Sigmoid colon (tissue), 4 donors: ENCODE data around the gene WIPF3.

Experiments used
- EP300 ChIP-seq, 4 donors: sonication (generic); formaldehyde crosslinking; IDR thresholded peaks; one replicate each; pipeline ENCODE4 v1.6.1; 2017; ENCODE audit warnings: antibody characterized with exemption in 4 of 4
- POLR2A ChIP-seq, 2 donors: fragments of 450-650 bp; IDR thresholded peaks; one replicate each; pipeline ENCODE4 v1.6.1; 2016; ENCODE audit warnings: antibody characterized with exemption in 2 of 2, mild to moderate bottlenecking in 2 of 2, moderate library complexity in 2 of 2
- POLR2AphosphoS5 ChIP-seq, 4 donors: sonication (generic); formaldehyde crosslinking; IDR thresholded peaks; one replicate each; pipeline ENCODE4 v1.6.1; 2017; ENCODE audit warnings: antibody characterized with exemption in 4 of 4
- TF ChIP-seq, protein P1 (sequence below), 4 experiments: fragments of 450-650 bp in 3 of 4; fragments of 200-600 bp in 1 of 4; IDR thresholded peaks; one replicate each; pipeline ENCODE4 v1.5.1; 2016 to 2019; ENCODE audit warnings: antibody characterized with exemption in 4 of 4, mild to moderate bottlenecking in 3 of 4, moderate library complexity in 2 of 4

DNA sequence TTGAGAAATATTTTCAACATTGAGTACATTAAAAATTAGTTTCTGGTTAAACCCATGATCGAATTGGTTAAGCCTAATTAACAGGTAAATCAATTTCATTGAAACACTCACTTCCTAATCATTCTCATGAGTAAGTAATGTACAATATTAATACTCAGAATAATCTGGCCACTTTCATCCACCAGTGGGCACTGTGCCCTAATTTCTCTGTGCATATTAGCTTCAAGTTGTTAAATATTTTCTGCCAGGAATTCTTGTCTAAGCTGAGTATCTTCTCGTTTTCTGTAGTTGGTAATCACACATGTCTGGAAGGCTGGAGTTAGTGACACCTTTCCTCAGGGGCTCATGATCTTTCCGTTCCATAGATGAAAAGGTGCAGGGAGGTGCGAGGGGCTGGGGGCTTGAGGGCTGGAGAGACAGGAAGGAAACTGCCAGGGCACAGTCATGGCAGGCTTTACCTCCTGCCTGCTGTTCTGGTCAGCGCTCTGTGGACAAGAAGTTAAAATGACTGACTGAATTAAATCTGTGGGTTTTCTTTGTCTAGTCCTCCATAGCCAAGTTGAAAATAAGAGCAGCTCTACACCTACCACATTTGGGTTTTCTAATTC is 71.9 kb downstream of the WIPF3 start:
- TF ChIP-seq POLR2AphosphoS5 (IDR thresholded peaks at IDR 0.05): no peak
- TF ChIP-seq, protein P1, sequence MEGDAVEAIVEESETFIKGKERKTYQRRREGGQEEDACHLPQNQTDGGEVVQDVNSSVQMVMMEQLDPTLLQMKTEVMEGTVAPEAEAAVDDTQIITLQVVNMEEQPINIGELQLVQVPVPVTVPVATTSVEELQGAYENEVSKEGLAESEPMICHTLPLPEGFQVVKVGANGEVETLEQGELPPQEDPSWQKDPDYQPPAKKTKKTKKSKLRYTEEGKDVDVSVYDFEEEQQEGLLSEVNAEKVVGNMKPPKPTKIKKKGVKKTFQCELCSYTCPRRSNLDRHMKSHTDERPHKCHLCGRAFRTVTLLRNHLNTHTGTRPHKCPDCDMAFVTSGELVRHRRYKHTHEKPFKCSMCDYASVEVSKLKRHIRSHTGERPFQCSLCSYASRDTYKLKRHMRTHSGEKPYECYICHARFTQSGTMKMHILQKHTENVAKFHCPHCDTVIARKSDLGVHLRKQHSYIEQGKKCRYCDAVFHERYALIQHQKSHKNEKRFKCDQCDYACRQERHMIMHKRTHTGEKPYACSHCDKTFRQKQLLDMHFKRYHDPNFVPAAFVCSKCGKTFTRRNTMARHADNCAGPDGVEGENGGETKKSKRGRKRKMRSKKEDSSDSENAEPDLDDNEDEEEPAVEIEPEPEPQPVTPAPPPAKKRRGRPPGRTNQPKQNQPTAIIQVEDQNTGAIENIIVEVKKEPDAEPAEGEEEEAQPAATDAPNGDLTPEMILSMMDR (IDR thresholded peaks at IDR 0.05): peak in 2 of 4 experiments; percentile 34 to 47
- TF ChIP-seq POLR2A (IDR thresholded peaks at IDR 0.05): no peak
- TF ChIP-seq EP300 (IDR thresholded peaks at IDR 0.05): no peak
